ENCODE measurements around the gene TSR1.

Gene TSR1

GRCh38 chr17:2279707-2280106 is 56.5 kb downstream of the TSR1 start:
- no peak for TF ChIP-seq JUND (IDR thresholded peaks at IDR 0.05; ENCODE audit: low read depth)
- no peak for DNase-seq (ENCODE audit: low read depth in 1 of 2, low spot score in 1 of 2)
- in situ Hi-C loops (cut with HindIII; ENCODE audit: low pct_unique_long_range_greater_than_20kb, low sequenced_read_pairs) = no loop called here

GRCh38 chr17:2277429-2278170 is 58.7 kb downstream of the TSR1 start:
- in situ Hi-C loops (cut with HindIII; ENCODE audit: low pct_unique_long_range_greater_than_20kb, low sequenced_read_pairs) = no loop called here
- TF ChIP-seq JUND (IDR thresholded peaks at IDR 0.05; ENCODE audit: low read depth) = no peak
- no peak for DNase-seq (ENCODE audit: low read depth in 1 of 2, low spot score in 1 of 2)

GRCh38 chr17:2275722-2276121 is 60.5 kb downstream of the TSR1 start:
- no peak for DNase-seq (ENCODE audit: low read depth in 1 of 2, low spot score in 1 of 2)
- TF ChIP-seq JUND (IDR thresholded peaks at IDR 0.05; ENCODE audit: low read depth) = no peak
- in situ Hi-C loops (cut with HindIII; ENCODE audit: low pct_unique_long_range_greater_than_20kb, low sequenced_read_pairs) = no loop called here

GRCh38 chr17:2274414-2274813 is 61.8 kb downstream of the TSR1 start:
- TF ChIP-seq JUND (IDR thresholded peaks at IDR 0.05; ENCODE audit: low read depth) = no peak
- in situ Hi-C loops (cut with HindIII; ENCODE audit: low pct_unique_long_range_greater_than_20kb, low sequenced_read_pairs) = no loop called here
- no peak for DNase-seq (ENCODE audit: low read depth in 1 of 2, low spot score in 1 of 2)

Data from T47D (cell line).